HL-60 (cell line): ENCODE measurements around the gene VPS37D.

ENCODE experiments used
- DNase-seq, 2 experiments: peaks; one replicate each; pipeline ENCODE4 v3.0.0-alpha.2; 2010 to 2020; ENCODE audit warnings: low read depth in 1 of 2, low spot score in 1 of 2
- H3K27ac ChIP-seq: fragments of 250-450 bp; sonication (Bioruptor Pico); replicated peaks from 2 replicates; pipeline ENCODE4 v1.5.1; 2020; ENCODE audit warnings: mild to moderate bottlenecking, moderate library complexity
- H3K27me3 ChIP-seq: fragments of 250-450 bp; sonication (Bioruptor Pico); 2 replicates; pipeline ENCODE4 v1.5.1; 2021; ENCODE audit warnings: mild to moderate bottlenecking, moderate library complexity; ENCODE audit not compliant: insufficient read depth, poor library complexity, severe bottlenecking
- H3K4me3 ChIP-seq: replicated peaks from 2 replicates; pipeline ENCODE4 v1.5.1; 2011; ENCODE audit warnings: mild to moderate bottlenecking, control low read depth, low read length; ENCODE audit not compliant: insufficient read depth
- GABPA ChIP-seq: IDR thresholded peaks from 2 replicates; pipeline ENCODE4 v1.6.1; 2012; ENCODE audit warnings: low read depth
- POLR2AphosphoS5 ChIP-seq: IDR thresholded peaks from 2 replicates; pipeline ENCODE4 v1.6.1; 2012; ENCODE audit warnings: low read depth
- SPI1 ChIP-seq: IDR thresholded peaks from 2 replicates; pipeline ENCODE4 v1.6.1; 2012; ENCODE audit warnings: low read depth, mild to moderate bottlenecking, borderline replicate concordance
- TF ChIP-seq, protein P1 (sequence below): IDR thresholded peaks from 2 replicates; pipeline ENCODE4 v1.6.1; 2012; ENCODE audit warnings: low read depth; ENCODE audit not compliant: insufficient replicate concordance
- TF ChIP-seq, protein P2 (sequence below): IDR thresholded peaks from one replicate; pipeline ENCODE4 v1.5.1; 2011; ENCODE audit warnings: low read length, control low read depth, inconsistent platforms; ENCODE audit not compliant: insufficient read depth

VPS37D gene

DNA sequence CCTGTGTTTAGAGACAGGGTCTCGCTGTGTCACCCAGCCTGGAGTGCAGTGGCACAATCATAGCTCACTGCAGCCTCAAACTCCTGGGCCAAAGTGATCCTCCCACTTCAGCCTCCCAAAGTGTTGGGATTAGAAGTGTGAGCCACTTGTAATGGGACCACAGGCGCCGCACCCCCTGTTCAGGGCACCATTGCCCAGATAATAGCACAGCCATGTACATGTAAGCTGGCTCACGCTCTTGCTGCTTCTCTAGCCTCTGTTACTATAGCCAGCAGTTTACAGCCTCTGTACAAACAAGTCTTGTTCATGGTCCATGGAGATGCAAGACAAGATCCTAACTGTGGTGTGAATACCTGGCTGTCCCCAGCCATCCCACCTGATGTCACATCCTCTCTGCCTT is 39.1 kb upstream of the VPS37D start:
- Histone ChIP-seq H3K27me3 (peaks cover 33% of the 10 kb centered on the region), H3K4me3 (no peak overlapping the region), H3K27ac (no peak overlapping the region)
- TF ChIP-seq GABPA (no peak), SPI1 (no peak), POLR2AphosphoS5 (no peak)
- TF ChIP-seq, protein P1, sequence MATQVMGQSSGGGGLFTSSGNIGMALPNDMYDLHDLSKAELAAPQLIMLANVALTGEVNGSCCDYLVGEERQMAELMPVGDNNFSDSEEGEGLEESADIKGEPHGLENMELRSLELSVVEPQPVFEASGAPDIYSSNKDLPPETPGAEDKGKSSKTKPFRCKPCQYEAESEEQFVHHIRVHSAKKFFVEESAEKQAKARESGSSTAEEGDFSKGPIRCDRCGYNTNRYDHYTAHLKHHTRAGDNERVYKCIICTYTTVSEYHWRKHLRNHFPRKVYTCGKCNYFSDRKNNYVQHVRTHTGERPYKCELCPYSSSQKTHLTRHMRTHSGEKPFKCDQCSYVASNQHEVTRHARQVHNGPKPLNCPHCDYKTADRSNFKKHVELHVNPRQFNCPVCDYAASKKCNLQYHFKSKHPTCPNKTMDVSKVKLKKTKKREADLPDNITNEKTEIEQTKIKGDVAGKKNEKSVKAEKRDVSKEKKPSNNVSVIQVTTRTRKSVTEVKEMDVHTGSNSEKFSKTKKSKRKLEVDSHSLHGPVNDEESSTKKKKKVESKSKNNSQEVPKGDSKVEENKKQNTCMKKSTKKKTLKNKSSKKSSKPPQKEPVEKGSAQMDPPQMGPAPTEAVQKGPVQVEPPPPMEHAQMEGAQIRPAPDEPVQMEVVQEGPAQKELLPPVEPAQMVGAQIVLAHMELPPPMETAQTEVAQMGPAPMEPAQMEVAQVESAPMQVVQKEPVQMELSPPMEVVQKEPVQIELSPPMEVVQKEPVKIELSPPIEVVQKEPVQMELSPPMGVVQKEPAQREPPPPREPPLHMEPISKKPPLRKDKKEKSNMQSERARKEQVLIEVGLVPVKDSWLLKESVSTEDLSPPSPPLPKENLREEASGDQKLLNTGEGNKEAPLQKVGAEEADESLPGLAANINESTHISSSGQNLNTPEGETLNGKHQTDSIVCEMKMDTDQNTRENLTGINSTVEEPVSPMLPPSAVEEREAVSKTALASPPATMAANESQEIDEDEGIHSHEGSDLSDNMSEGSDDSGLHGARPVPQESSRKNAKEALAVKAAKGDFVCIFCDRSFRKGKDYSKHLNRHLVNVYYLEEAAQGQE = no peak
- TF ChIP-seq, protein P2, sequence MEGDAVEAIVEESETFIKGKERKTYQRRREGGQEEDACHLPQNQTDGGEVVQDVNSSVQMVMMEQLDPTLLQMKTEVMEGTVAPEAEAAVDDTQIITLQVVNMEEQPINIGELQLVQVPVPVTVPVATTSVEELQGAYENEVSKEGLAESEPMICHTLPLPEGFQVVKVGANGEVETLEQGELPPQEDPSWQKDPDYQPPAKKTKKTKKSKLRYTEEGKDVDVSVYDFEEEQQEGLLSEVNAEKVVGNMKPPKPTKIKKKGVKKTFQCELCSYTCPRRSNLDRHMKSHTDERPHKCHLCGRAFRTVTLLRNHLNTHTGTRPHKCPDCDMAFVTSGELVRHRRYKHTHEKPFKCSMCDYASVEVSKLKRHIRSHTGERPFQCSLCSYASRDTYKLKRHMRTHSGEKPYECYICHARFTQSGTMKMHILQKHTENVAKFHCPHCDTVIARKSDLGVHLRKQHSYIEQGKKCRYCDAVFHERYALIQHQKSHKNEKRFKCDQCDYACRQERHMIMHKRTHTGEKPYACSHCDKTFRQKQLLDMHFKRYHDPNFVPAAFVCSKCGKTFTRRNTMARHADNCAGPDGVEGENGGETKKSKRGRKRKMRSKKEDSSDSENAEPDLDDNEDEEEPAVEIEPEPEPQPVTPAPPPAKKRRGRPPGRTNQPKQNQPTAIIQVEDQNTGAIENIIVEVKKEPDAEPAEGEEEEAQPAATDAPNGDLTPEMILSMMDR = no peak
- DNase-seq = no peak

DNA sequence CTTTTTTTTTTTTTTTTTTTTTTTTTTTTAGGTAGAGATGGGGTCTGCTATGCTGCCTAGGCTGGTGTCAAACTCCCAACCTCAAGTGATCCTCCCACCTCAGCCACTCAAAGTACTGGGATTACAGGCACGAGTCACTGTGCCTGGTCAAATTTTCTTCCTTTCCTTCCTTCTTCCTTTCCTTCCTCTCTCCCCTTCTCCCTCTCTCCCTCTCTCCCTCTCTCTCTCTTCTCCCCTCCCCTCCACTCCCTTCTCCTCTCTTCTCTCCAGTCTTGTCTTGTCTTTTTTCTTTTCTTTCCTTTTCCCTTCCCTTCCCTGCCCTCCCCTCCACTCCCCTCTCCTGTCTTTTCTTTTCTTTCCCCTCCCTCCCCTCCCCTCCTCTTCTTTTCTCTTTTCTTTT is 36.1 kb upstream of the VPS37D start:
- Histone ChIP-seq H3K27me3 (peaks cover 5% of the 10 kb centered on the region), H3K4me3 (no peak overlapping the region), H3K27ac (no peak overlapping the region)
- no peak for DNase-seq
- TF ChIP-seq GABPA = no peak
- TF ChIP-seq, protein P2 = no peak
- TF ChIP-seq, protein P1 = no peak
- no peak for TF ChIP-seq POLR2AphosphoS5
- no peak for TF ChIP-seq SPI1

DNA sequence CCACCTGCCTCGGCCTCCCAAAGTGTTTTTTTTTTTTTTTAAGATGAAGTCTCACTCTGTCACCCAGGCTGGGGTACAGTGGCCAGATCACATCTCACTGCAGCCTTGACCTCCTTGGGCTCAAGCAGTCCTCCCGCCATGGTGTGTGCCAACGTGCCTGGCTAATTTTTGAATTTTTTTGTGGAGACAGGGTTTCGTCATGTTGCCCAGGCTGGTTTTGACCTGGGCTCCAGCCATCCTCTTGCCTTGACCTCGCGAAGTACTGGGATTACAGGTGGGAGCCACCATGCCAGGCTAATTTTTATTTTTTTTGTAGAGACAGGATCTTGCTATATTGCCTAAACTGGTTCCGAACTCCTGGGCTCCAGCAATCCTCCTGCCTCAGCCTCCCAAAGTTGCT is 34.3 kb upstream of the VPS37D start:
- DNase-seq = no peak
- no peak overlapping the region for H3K27ac ChIP-seq
- H3K4me3 ChIP-seq = no peak overlapping the region
- H3K27me3 ChIP-seq = peaks cover 3% of the 10 kb centered on the region
- TF ChIP-seq, protein P1 = no peak

DNA sequence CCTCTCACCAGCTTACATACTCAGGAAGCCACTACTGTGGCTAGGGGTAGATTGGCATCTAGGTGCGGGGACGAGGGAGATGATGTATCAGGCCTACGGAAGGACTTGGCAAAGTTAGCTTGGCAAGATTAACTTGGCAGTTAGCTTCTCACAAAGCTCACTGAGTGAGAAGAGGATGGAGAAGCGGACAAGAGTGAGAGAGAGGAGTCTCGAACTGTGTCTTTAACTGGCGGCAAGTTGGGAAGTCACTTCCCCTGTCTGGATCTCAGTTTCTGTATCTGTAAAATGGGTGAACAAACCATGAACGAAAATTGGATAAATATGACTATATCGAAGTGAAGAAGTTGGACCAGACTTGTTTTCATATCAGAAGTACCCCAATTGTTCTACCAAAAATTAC is 33.8 kb upstream of the VPS37D start:
- H3K4me3 ChIP-seq = no peak overlapping the region
- no peak overlapping the region for H3K27ac ChIP-seq
- TF ChIP-seq SPI1 = no peak
- TF ChIP-seq, protein P1 = no peak
- no peak for TF ChIP-seq POLR2AphosphoS5
- no peak for TF ChIP-seq GABPA
- TF ChIP-seq, protein P2 = no peak
- no peak for DNase-seq
- peaks cover 3% of the 10 kb centered on the region for H3K27me3 ChIP-seq
